Adrenal gland (tissue), 12 donors: Measurements from ENCODE around the gene FUT8. TPM values are rescaled to one million over a fixed set of nuclear protein-coding genes. Genes with fewer than 3 reads are reported as not detected.

Experiments
- DNase-seq, 7 donors: peaks; one replicate each; pipeline ENCODE4 v3.0.0-alpha.2; 2019 to 2020
- H3K27ac ChIP-seq, 5 donors: fragments of 200-600 bp; sonication (generic) in 4 of 5; 1 replicate in 3 of 5; 2 replicates in 2 of 5; pipeline versions ENCODE4 v1.5.1 to v1.8.0; 2016 to 2020; ENCODE audit warnings: mild to moderate bottlenecking in 1 of 5
- H3K27me3 ChIP-seq: fragments of 200-600 bp; 2 replicates; pipeline ENCODE4 v1.8.0; 2021
- H3K36me3 ChIP-seq, 2 donors: fragments of 200-600 bp; replicated peaks in 1 of 2; 1 replicate in 1 of 2; 2 replicates in 1 of 2; pipeline versions ENCODE4 v1.5.1 to v1.8.0; 2018 to 2022
- H3K4me1 ChIP-seq, 2 donors: fragments of 200-600 bp; replicated peaks in 1 of 2; 1 replicate in 1 of 2; 2 replicates in 1 of 2; pipeline versions ENCODE4 v1.5.1 to v1.8.0; 2018 to 2021
- H3K4me3 ChIP-seq, 4 donors: fragments of 200-600 bp; sonication (generic) in 3 of 4; one replicate each; pipeline ENCODE4 v1.5.1; 2016 to 2018
- H3K9me3 ChIP-seq, 3 donors: fragments of 200-600 bp; sonication (generic) in 1 of 3; replicated peaks in 1 of 3; 1 replicate in 2 of 3; 2 replicates in 1 of 3; pipeline versions ENCODE4 v1.5.1 to v1.8.0; 2016 to 2021
- CTCF ChIP-seq, 6 experiments: fragments of 450-650 bp in 4 of 6; fragments of 200-600 bp in 2 of 6; sonication (generic) in 1 of 6; IDR thresholded peaks; 1 replicate in 5 of 6; 2 replicates in 1 of 6; pipeline versions ENCODE4 v1.5.1 to v1.8.0; 2016 to 2021; ENCODE audit warnings: antibody characterized with exemption in 6 of 6, mild to moderate bottlenecking in 2 of 6, moderate library complexity in 1 of 6
- POLR2A ChIP-seq, 2 donors: fragments of 450-650 bp; IDR thresholded peaks; one replicate each; pipeline ENCODE4 v1.6.1; 2017; ENCODE audit warnings: antibody characterized with exemption in 2 of 2, mild to moderate bottlenecking in 2 of 2, moderate library complexity in 1 of 2
- WGBS, 4 donors: extraction: QIAGEN DNeasy Blood & Tissue Kit in 2 of 4; methylation state at CpG; one replicate each; pipeline versions ENCODE4 v1.1.5 to v1.1.7; 2013 to 2017; 5-methylcytosine and 5-hydroxymethylcytosine counted together
- intact Hi-C, 2 donors: fragments of 100-400 bp; cut with DNase I; formaldehyde crosslinking; loops; one replicate each; pipeline versions ENCODE4 v1.14.1 to v1.15.0; 2022 to 2023
- polyA plus RNA-seq, 3 donors: library from polyadenylated mRNA; stranded (reverse); fragments of 200-250 nt in 2 of 3; fragments of 350-450 nt in 1 of 3; fragmentation: Illumina TruSeq in 1 of 3; extraction: RNeasy Lipid Tissue Mini Kit (QIAGEN cat#74804) in 1 of 3; gene quantifications; one replicate each; pipeline ENCODE4 v1.2.3, GENCODE V29; 2013 to 2014
- total RNA-seq, 9 donors: library from RNA; depleted of rRNA in 4 of 9; stranded (reverse); fragments of >200 nt in 4 of 9; fragments of 120-200 nt in 1 of 9; fragmentation: NEBNext Ultra II Directional in 1 of 9; extraction: Animal tissue kit (Norgen Biotek cat#: 25700) in 1 of 9; gene quantifications; one replicate each; pipeline versions ENCODE4 v1.1.0 to v1.2.4, GENCODE V29; 2013 to 2023
- donor health status: healthy with polysubstance abuse.
- donor health status: Bipolar disorder and iron deficiency.
- donor health status: DM: yes; HTN: yes; CAD: no.
- donor health status: DM: no; HTN: no; CAD: no.
- donor health status: DM: no; HTN: no; CAD: no.
- donor health status: DM: yes; HTN: yes; CAD: no.

Gene FUT8
- total and polyA plus RNA-seq, 12 donors: 7.8 to 32.1 (median 21.1) TPM

DNA sequence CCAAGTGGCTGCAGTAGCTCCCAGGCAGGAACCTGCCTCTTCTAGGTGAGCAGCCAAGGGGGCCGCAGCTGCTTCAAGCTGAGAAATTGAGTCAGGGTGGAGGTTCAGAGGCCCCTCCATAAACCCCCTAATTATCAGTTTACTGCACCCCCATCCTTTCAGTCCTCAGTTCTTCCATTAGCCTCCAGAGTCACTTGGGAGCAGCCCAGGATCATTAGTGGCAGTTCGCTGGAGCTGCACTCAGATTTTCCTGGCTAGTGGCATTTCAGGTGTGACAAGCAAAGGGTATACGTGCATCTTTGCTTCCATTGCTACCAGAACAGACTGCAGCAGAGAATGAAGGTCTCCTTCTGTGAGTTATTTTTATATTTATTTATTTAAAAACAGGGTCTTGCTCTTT lies 358.7 kb downstream of the FUT8 start:
- no peaks in the 10 kb centered on the region for H3K36me3 ChIP-seq
- no peak overlapping the region for H3K27ac ChIP-seq
- intact Hi-C loops: no loop called here
- no peaks in the 10 kb centered on the region for H3K27me3 ChIP-seq
- H3K9me3 ChIP-seq: no peaks in the 10 kb centered on the region
- 90 to 98% (median 94%) methylated on average over 3 of the region's 3 CpGs for WGBS, 4 donors
- peaks cover 10% of the 10 kb centered on the region in 2 donors for H3K4me1 ChIP-seq
- TF ChIP-seq CTCF (IDR thresholded peaks at IDR 0.05): no peak
- DNase-seq: no peak
- no peak overlapping the region for H3K4me3 ChIP-seq

- H3K9me3 ChIP-seq: no peaks in the 10 kb centered on the region
- no peak for TF ChIP-seq CTCF (IDR thresholded peaks at IDR 0.05)
- no peak for TF ChIP-seq POLR2A (IDR thresholded peaks at IDR 0.05)
- peaks cover 10 to 11% of the 10 kb centered on the region in 2 donors for H3K4me1 ChIP-seq
- H3K4me3 ChIP-seq: no peak overlapping the region
- WGBS, 4 donors: 68 to 81% (median 75%) methylated on average over 8 of the region's 8 CpGs
- no peak for DNase-seq
- H3K27ac ChIP-seq: no peak overlapping the region
- H3K27me3 ChIP-seq: no peaks in the 10 kb centered on the region
- intact Hi-C loops: no loop called here
- no peaks in the 10 kb centered on the region for H3K36me3 ChIP-seq
Observed at GRCh38 chr14:65772466-65772865, 359.9 kb downstream of the FUT8 start.

GRCh38 chr14:65772921-65773574 lies 360.5 kb downstream of the FUT8 start:
- Histone ChIP-seq H3K36me3 (no peaks in the 10 kb centered on the region), H3K27me3 (no peaks in the 10 kb centered on the region), H3K4me1 (peaks cover 10 to 11% of the 10 kb centered on the region in 2 donors), H3K4me3 (no peak overlapping the region), H3K27ac (no peak overlapping the region), H3K9me3 (no peaks in the 10 kb centered on the region)
- no peak for DNase-seq
- 58 to 63% (median 61%) methylated on average over 4 of the region's 4 CpGs for WGBS, 4 donors
- TF ChIP-seq CTCF (IDR thresholded peaks at IDR 0.05): no peak
- no peak for TF ChIP-seq POLR2A (IDR thresholded peaks at IDR 0.05)
- intact Hi-C loops: no loop called here

- TF ChIP-seq POLR2A (IDR thresholded peaks at IDR 0.05): no peak
- no peak for TF ChIP-seq CTCF (IDR thresholded peaks at IDR 0.05)
- intact Hi-C loops: no loop called here
- 25 to 50% (median 40%) methylated on average over 1 of the region's 1 CpG for WGBS, 4 donors
- no peak for DNase-seq
- H3K27me3 ChIP-seq: no peaks in the 10 kb centered on the region
- H3K27ac ChIP-seq: no peak overlapping the region
- H3K4me1 ChIP-seq: peaks cover 10 to 11% of the 10 kb centered on the region in 2 donors
- no peak overlapping the region for H3K4me3 ChIP-seq
- no peaks in the 10 kb centered on the region for H3K36me3 ChIP-seq
- no peaks in the 10 kb centered on the region for H3K9me3 ChIP-seq
Observed at GRCh38 chr14:65774041-65774440, 361.5 kb downstream of the FUT8 start.
